NCI-H345 treated with DMSO at 0.1 percent for 48 hours (cell line): ENCODE measurements around the gene PCDHB7.
"Not testable (repeated sequence)": the region's sequence is repeated elsewhere in the genome, so short reads cannot be mapped to it uniquely, and the experiment has no call there.

Experiments
- DNase-seq: peaks from one replicate; lab custom pipeline; 2025; ENCODE audit not compliant: unreplicated experiment; lab: John Stamatoyannopoulos, UW

PCDHB7 gene

DNA sequence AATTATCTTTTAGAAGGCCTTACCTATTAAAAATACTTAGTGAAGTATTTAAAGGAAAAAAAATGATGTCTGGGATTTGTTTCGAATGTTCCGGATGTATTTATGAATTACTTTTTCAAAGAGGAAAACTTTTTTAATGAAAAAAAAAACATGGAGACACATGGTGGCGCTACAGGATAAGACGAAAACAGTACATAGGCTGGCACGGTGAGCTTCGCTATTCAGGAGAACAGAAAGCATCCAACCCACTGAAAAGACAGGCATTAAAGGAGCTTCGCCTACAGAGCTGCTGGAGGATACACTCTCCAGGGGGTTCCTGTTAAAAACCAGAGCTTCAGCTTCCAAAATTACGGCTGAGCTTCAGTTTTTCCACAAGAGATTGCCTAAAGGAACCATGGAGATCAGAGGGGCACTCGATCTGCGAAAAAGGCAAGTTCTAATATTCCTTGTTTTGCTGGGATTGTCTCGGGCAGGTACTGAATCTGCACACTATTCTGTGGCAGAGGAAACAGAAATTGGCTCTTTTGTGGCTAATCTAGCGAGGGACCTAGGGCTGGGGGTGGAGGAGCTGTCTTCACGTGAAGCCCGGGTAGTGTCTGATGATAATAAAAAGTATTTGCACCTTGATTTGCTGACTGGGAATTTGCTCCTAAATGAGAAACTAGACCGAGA lies 50.8 kb downstream of the PCDHB7 start, which contains the start of gene PCDHB14:
PCDHB14 (plus strand) TSS at position 232 of the 672 bp plus-strand sequence; CDS start at position 395, 163 bp downstream.
- DNase-seq = no peak

DNA sequence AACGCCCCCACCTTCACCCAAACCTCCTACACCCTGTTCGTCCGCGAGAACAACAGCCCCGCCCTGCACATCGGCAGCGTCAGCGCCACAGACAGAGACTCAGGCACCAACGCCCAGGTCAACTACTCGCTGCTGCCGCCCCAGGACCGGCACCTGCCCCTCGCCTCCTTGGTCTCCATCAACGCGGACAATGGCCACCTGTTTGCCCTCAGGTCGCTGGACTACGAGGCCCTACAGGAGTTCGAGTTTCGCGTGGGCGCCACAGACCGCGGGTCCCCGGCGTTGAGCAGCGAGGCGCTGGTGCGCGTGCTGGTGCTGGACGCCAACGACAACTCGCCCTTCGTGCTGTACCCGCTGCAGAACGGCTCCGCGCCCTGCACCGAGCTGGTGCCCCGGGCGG lies 52.4 kb downstream of the PCDHB7 start:
- not testable (repeated sequence) for DNase-seq

DNA sequence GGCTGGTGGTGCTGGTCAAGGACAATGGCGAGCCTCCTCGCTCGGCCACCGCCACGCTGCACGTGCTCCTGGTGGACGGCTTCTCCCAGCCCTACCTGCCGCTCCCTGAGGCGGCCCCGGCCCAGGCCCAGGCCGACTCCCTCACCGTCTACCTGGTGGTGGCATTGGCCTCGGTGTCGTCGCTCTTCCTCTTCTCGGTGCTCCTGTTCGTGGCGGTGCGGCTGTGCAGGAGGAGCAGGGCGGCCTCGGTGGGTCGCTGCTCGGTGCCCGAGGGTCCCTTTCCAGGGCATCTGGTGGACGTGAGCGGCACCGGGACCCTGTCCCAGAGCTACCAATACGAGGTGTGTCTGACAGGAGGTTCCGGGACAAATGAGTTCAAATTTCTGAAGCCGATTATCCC lies 53.0 kb downstream of the PCDHB7 start:
- DNase-seq = not testable (repeated sequence)
